HCT116 (cell line): ENCODE data around the gene PFN3. TPM values are rescaled to one million over a fixed set of nuclear protein-coding genes. Genes with fewer than 3 reads are reported as not detected.
A peak's percentile ranks its signal among the peaks of the same experiment; 100 is the strongest.

Experiments used
- ATAC-seq: fragments of 200-7000 bp; cut with Tn5 transposase; 2 replicates; pipeline ENCODE4 v1.9.1; 2020; ENCODE audit warnings: mild to moderate bottlenecking, moderate library complexity
- BruUV-seq: library from RNA; stranded (reverse); fragments of 400-500 nt; replicated peaks from 2 replicates; lab custom pipeline; 2021; lab: Mats Ljungman, UMichigan
- CTCF ChIA-PET: fragments of 300-600 bp; sonication (Branson Sonifier 250); formaldehyde crosslinking; loops from one replicate; lab custom pipeline; 2021; ENCODE audit warnings: antibody characterized with exemption; lab: Charles Lee
- POLR2A ChIA-PET: fragments of 300-600, 350-600 bp; sonication (Branson Sonifier 250); formaldehyde crosslinking; loops from one replicate; lab custom pipeline; 2021; ENCODE audit warnings: antibody characterized with exemption; lab: Charles Lee
- RAD21 ChIA-PET, 2 experiments: fragments of 300-600 bp; sonication (Branson Sonifier 250); formaldehyde crosslinking; loops; one replicate each; lab custom pipeline; 2023; ENCODE audit warnings: low total read pairs in 2 of 2; ENCODE audit not compliant: uncharacterized antibody in 2 of 2, unreplicated experiment in 2 of 2, low non-redundant PET in 1 of 2; lab: Charles Lee
- DNase-seq: peaks from one replicate; pipeline ENCODE4 v3.0.0-alpha.2; 2010; ENCODE audit warnings: low read depth, low spot score
- H2AFZ ChIP-seq: fragments of 200-600 bp; shearing (Covaris generic), sonication (generic); 2 replicates; pipeline ENCODE4 v1.6.1; 2017; ENCODE audit warnings: low read depth, mixed run types, mixed read lengths, antibody characterized with exemption, low read length; ENCODE audit not compliant: poor library complexity, severe bottlenecking
- H3K27ac ChIP-seq: 2 replicates; pipeline ENCODE4 v1.5.1; 2012; ENCODE audit warnings: low read depth, low read length
- H3K27me3 ChIP-seq: fragments of 200-600 bp; sonication (generic); 2 replicates; pipeline ENCODE4 v1.6.1; 2016; ENCODE audit warnings: mixed run types, low read length, mixed read lengths; ENCODE audit not compliant: insufficient read depth
- H3K36me3 ChIP-seq, 2 experiments: fragments of 200-500 bp in 1 of 2; fragments of 200-600 bp in 1 of 2; sonication (Bioruptor generic) in 1 of 2; sonication (generic) in 1 of 2; 2 replicates each; pipeline versions ENCODE4 v1.5.1 to v1.6.1; 2014 to 2016; ENCODE audit warnings: low read length in 2 of 2, inconsistent platforms in 1 of 2, mixed read lengths in 1 of 2, mixed run types in 1 of 2; ENCODE audit not compliant: insufficient read depth in 2 of 2, control insufficient read depth in 1 of 2
- H3K4me1 ChIP-seq, 2 experiments: fragments of 200-600 bp in 1 of 2; sonication (generic) in 1 of 2; 2 replicates each; pipeline versions ENCODE4 v1.5.1 to v1.6.1; 2012 to 2017; ENCODE audit warnings: low read length in 2 of 2, inconsistent platforms in 1 of 2, mild to moderate bottlenecking in 1 of 2, mixed read lengths in 1 of 2, mixed run types in 1 of 2, moderate library complexity in 1 of 2; ENCODE audit not compliant: insufficient read depth in 2 of 2, control insufficient read depth in 1 of 2
- H3K4me2 ChIP-seq: fragments of 200-600 bp; sonication (generic); 2 replicates; pipeline ENCODE4 v1.6.1; 2017; ENCODE audit warnings: mixed run types, low read length, mixed read lengths
- H3K4me3 ChIP-seq, 2 experiments: fragments of 200-600 bp in 1 of 2; sonication (generic) in 1 of 2; replicated peaks in 1 of 2; 2 replicates each; pipeline ENCODE4 v1.5.1; 2011 to 2016; ENCODE audit warnings: low read length in 2 of 2, control low read depth in 1 of 2, low read depth in 1 of 2, mild to moderate bottlenecking in 1 of 2, mixed read lengths in 1 of 2, mixed run types in 1 of 2
- H3K79me2 ChIP-seq: fragments of 200-600 bp; sonication (generic); 2 replicates; pipeline ENCODE4 v1.6.1; 2017; ENCODE audit warnings: mild to moderate bottlenecking, mixed run types, low read length, moderate library complexity, mixed read lengths; ENCODE audit not compliant: insufficient read depth
- H3K9ac ChIP-seq: fragments of 200-600 bp; sonication (generic); 2 replicates; pipeline ENCODE4 v1.6.1; 2016; ENCODE audit warnings: low read length, mixed read lengths
- H3K9me2 ChIP-seq: fragments of 200-600 bp; sonication (generic), shearing (Covaris generic); 2 replicates; pipeline ENCODE4 v1.6.1; 2017; ENCODE audit warnings: mixed run types, mild to moderate bottlenecking, moderate library complexity; ENCODE audit not compliant: insufficient read depth
- H3K9me3 ChIP-seq, 2 experiments: fragments of 200-500 bp in 1 of 2; fragments of 200-600 bp in 1 of 2; sonication (Bioruptor generic) in 1 of 2; sonication (generic) in 1 of 2; 2 replicates each; pipeline ENCODE4 v1.6.1; 2014 to 2017; ENCODE audit warnings: low read length in 2 of 2, mixed read lengths in 2 of 2, inconsistent platforms in 1 of 2, low read depth in 1 of 2, mild to moderate bottlenecking in 1 of 2, mixed run types in 1 of 2, moderate library complexity in 1 of 2; ENCODE audit not compliant: control insufficient read depth in 1 of 2, insufficient read depth in 1 of 2
- H4K20me1 ChIP-seq: fragments of 200-600 bp; sonication (generic), shearing (Covaris generic); 2 replicates; pipeline ENCODE4 v1.6.1; 2017; ENCODE audit warnings: mixed run types, mild to moderate bottlenecking, moderate library complexity; ENCODE audit not compliant: insufficient read depth
- CBX3 ChIP-seq: IDR thresholded peaks from 2 replicates; pipeline ENCODE4 v1.6.1; 2012; ENCODE audit warnings: low read depth
- FOSL1 ChIP-seq: IDR thresholded peaks from 2 replicates; pipeline ENCODE4 v1.6.1; 2012; ENCODE audit warnings: low read depth
- POLR2A ChIP-seq: IDR thresholded peaks from 2 replicates; pipeline ENCODE4 v1.7.0; 2011; ENCODE audit warnings: borderline replicate concordance; ENCODE audit not compliant: insufficient read depth, insufficient read length; ENCODE audit errors: extremely low read depth
- POLR2AphosphoS5 ChIP-seq: IDR thresholded peaks from 2 replicates; pipeline ENCODE4 v1.6.1; 2011; ENCODE audit warnings: mild to moderate bottlenecking, low read depth, low read length, moderate library complexity
- REST ChIP-seq: IDR thresholded peaks from 2 replicates; pipeline ENCODE4 v1.6.1; 2012; ENCODE audit warnings: low read depth
- intact Hi-C: fragments of 100-400 bp; cut with micrococcal nuclease; formaldehyde crosslinking; loops from 2 replicates; pipeline ENCODE4 v1.10.0; 2022
- total RNA-seq: library from RNA; stranded (reverse); gene quantifications from one replicate; pipeline ENCODE4 v1.2.1, GENCODE V29; 2021; ENCODE audit not compliant: unreplicated experiment

Gene PFN3
- total RNA-seq, 1 experiment from 2014 or later: not detected

- peak overlapping the region; percentile 69 for H3K27ac ChIP-seq
- ChIA-PET CTCF (interaction anchor here (1.6 to 1.9 kb wide), 3 partner anchors 7 to 39 kb away, joined by 3 to 10 read pairs (median 5); no protein-coding TSS in a partner anchor), RAD21 (interaction anchor here in 1 of 2 experiments (0.7 kb wide), 1 partner anchor 27 kb away, joined by 3 read pairs; no protein-coding TSS in a partner anchor), POLR2A (interaction anchor here (0.7 kb wide), 1 partner anchor 13 kb away, joined by 3 read pairs; no protein-coding TSS in a partner anchor)
- H3K9me3 ChIP-seq: no peaks in the 10 kb centered on the region
- H3K4me3 ChIP-seq: peak overlapping the region; percentile 48 to 58
- peak overlapping the region; percentile 92 for H3K4me2 ChIP-seq
- H3K27me3 ChIP-seq: no peaks in the 10 kb centered on the region
- H3K9ac ChIP-seq: peak overlapping the region; percentile 63
- TF ChIP-seq POLR2A (peak; percentile 44), CBX3 (no peak), POLR2AphosphoS5 (peak; percentile 45; the same call in 1 of the 2 replicates)
- no peaks in the 10 kb centered on the region for H3K79me2 ChIP-seq
- peak overlapping the region; percentile 64 for H2AFZ ChIP-seq
- peaks cover 16 to 36% of the 10 kb centered on the region in 2 experiments; a peak in 3 of 4 replicates for H3K4me1 ChIP-seq
- no peak for DNase-seq
- ATAC-seq: peak; percentile 78
- H4K20me1 ChIP-seq: no peaks in the 10 kb centered on the region
- BruUV-seq: no TSS peak
- no peaks in the 10 kb centered on the region for H3K9me2 ChIP-seq
- intact Hi-C loops: no loop called here
- no peaks in the 10 kb centered on the region for H3K36me3 ChIP-seq
Observed at GRCh38 chr5:177362610-177363507, 37.6 kb downstream of the PFN3 start.

- H3K4me1 ChIP-seq: peaks cover 12 to 33% of the 10 kb centered on the region in 2 experiments; a peak in 3 of 4 replicates
- no peak overlapping the region; a peak in 1 of 4 replicates for H3K4me3 ChIP-seq
- peak overlapping the region; percentile 92 for H3K4me2 ChIP-seq
- ChIA-PET POLR2A (no interaction called here), CTCF (interaction anchor here (1.9 kb wide), 1 partner anchor 8 kb away, joined by 10 read pairs; no protein-coding TSS in a partner anchor), RAD21 (no interaction called here)
- no peaks in the 10 kb centered on the region for H4K20me1 ChIP-seq
- H3K27me3 ChIP-seq: no peaks in the 10 kb centered on the region
- H3K9me2 ChIP-seq: no peaks in the 10 kb centered on the region
- H3K79me2 ChIP-seq: no peaks in the 10 kb centered on the region
- no peaks in the 10 kb centered on the region for H3K36me3 ChIP-seq
- no peaks in the 10 kb centered on the region for H3K9me3 ChIP-seq
- H3K27ac ChIP-seq: no peak overlapping the region
- H3K9ac ChIP-seq: peak overlapping the region; percentile 63
- DNase-seq (no peak), ATAC-seq (no peak)
- no peak overlapping the region for H2AFZ ChIP-seq
- TF ChIP-seq REST: no peak
- no peak for TF ChIP-seq FOSL1
- no TSS peak for BruUV-seq
- intact Hi-C loops: no loop called here
Observed at GRCh38 chr5:177362292-177362609, 38.2 kb downstream of the PFN3 start.
